Parathyroid adenoma (tissue), 2 donors: ENCODE data around the gene OGT.
"Not testable (repeated sequence)": the region's sequence is repeated elsewhere in the genome, so short reads cannot be mapped to it uniquely, and the experiment has no call there.

Experiments used
- H2AFZ ChIP-seq: fragments of 300-600 bp; sonication (generic); one replicate; pipeline ENCODE4 v1.7.0; 2017; ENCODE audit warnings: antibody characterized with exemption, mild to moderate bottlenecking
- H3K27ac ChIP-seq: fragments of 300-600 bp; sonication (generic); one replicate; pipeline ENCODE4 v1.7.0; 2017
- H3K27me3 ChIP-seq: fragments of 300-600 bp; sonication (generic); one replicate; pipeline ENCODE4 v1.7.0; 2017; ENCODE audit warnings: low read length; ENCODE audit not compliant: control insufficient read depth, insufficient read depth
- H3K36me3 ChIP-seq: fragments of 300-600 bp; sonication (generic); one replicate; pipeline ENCODE4 v1.7.0; 2017; ENCODE audit warnings: low read length; ENCODE audit not compliant: control insufficient read depth, insufficient read depth
- H3K4me1 ChIP-seq: fragments of 300-600 bp; sonication (generic); one replicate; pipeline ENCODE4 v1.7.0; 2017; ENCODE audit warnings: control low read depth
- H3K4me2 ChIP-seq: fragments of 300-600 bp; sonication (generic); one replicate; pipeline ENCODE4 v1.7.0; 2017; ENCODE audit warnings: low read length
- H3K4me3 ChIP-seq: fragments of 300-600 bp; sonication (generic); one replicate; pipeline ENCODE4 v1.7.0; 2017; ENCODE audit warnings: low read depth, low read length
- H3K79me2 ChIP-seq: fragments of 300-600 bp; sonication (generic); one replicate; pipeline ENCODE4 v1.7.0; 2017; ENCODE audit warnings: control low read depth
- H3K9ac ChIP-seq: fragments of 300-600 bp; sonication (generic); one replicate; pipeline ENCODE4 v1.7.0; 2017; ENCODE audit warnings: mild to moderate bottlenecking
- H3K9me3 ChIP-seq: fragments of 300-600 bp; sonication (generic); one replicate; pipeline ENCODE4 v1.7.0; 2017; ENCODE audit warnings: low read length; ENCODE audit not compliant: control insufficient read depth
- TF ChIP-seq, protein P1 (sequence below): fragments of 300-600 bp; sonication (generic); IDR thresholded peaks from one replicate; pipeline ENCODE4 v1.7.0; 2017; ENCODE audit warnings: antibody characterized with exemption, mild to moderate bottlenecking
- donor health status: primary hyperparathyroidism.

OGT gene

DNA sequence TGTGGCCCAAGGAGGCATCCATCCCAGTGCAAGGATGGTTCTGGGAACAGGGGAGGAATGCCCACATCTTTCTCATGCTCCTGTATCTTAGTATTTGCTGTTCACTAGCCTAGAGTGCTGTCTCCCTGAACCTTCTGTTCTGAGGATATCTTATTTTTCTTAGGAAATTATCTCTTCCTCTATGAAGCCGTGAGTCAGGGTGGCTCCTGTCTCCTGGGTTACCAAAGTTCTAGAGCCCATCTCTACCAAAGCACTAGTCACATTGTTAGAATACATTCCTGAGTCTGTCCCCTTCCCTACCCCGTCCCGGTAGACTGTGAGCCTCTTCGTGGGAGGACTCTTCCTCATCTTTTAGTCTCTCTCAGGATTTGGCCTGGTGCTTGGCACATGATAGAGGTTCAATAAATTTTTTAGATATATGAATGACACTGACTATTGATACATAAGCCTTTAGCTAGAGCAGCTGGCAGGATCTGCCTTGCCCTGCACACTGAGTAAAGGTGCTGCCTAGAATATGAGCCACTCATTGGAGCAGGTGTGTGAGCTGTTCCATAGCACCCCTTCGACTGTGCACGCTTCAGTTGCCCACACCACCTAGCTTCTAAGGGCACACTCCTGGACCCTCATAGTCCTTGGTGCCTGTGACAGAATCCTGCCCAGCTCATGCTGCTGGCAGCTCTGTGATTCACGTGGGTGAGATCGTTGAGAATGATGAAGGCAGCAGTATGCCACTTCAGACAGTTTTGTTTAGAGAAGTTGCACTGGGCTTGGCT lies 72.1 kb downstream of the OGT start:
- Histone ChIP-seq H3K9ac (no peak overlapping the region), H3K27me3 (no peaks in the 10 kb centered on the region), H3K9me3 (no peaks in the 10 kb centered on the region), H3K4me2 (no peak overlapping the region), H3K4me1 (no peaks in the 10 kb centered on the region), H3K27ac (no peak overlapping the region), H3K4me3 (no peak overlapping the region), H3K79me2 (no peaks in the 10 kb centered on the region), H3K36me3 (no peaks in the 10 kb centered on the region), H2AFZ (no peak overlapping the region)
- TF ChIP-seq, protein P1, sequence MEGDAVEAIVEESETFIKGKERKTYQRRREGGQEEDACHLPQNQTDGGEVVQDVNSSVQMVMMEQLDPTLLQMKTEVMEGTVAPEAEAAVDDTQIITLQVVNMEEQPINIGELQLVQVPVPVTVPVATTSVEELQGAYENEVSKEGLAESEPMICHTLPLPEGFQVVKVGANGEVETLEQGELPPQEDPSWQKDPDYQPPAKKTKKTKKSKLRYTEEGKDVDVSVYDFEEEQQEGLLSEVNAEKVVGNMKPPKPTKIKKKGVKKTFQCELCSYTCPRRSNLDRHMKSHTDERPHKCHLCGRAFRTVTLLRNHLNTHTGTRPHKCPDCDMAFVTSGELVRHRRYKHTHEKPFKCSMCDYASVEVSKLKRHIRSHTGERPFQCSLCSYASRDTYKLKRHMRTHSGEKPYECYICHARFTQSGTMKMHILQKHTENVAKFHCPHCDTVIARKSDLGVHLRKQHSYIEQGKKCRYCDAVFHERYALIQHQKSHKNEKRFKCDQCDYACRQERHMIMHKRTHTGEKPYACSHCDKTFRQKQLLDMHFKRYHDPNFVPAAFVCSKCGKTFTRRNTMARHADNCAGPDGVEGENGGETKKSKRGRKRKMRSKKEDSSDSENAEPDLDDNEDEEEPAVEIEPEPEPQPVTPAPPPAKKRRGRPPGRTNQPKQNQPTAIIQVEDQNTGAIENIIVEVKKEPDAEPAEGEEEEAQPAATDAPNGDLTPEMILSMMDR: no peak

DNA sequence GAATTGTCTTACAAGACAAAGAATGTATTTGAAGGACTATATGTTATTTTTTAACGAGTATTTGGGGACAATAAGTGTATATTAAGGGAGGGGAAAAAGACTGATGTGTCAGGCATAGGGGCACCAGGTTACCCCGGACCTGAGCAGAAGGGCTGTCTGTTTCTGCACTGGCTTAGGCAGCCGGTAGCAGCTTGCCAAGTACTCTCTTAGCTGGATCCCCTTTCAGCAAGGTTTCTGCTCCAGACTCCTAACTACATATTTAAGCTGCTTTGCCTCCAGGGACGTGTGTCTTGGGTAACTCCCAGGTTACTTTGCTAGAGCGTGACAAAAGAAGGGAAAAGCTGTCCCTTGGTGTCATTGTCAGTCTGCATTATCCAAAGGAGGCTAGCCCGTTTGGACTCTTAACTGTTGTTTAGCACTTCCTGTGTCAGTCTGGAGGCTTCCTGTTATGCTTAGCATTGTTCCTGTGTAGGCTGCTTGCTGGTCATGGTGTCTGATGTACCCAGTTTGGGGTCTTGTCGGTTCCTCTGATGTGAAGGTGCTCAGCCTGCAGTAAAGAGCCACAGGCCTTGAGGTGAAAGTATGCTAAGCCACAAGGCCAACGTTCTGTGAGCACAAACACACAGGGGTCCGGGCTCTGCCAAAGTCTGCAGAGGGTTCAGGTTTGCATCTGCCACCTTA lies 73.8 kb downstream of the OGT start:
- Histone ChIP-seq H3K4me2 (no peak overlapping the region), H3K9me3 (no peaks in the 10 kb centered on the region), H3K4me1 (no peaks in the 10 kb centered on the region), H3K4me3 (no peak overlapping the region), H3K27ac (no peak overlapping the region), H3K36me3 (no peaks in the 10 kb centered on the region), H2AFZ (no peak overlapping the region), H3K27me3 (no peaks in the 10 kb centered on the region), H3K79me2 (no peaks in the 10 kb centered on the region), H3K9ac (no peak overlapping the region)
- TF ChIP-seq, protein P1: no peak

DNA sequence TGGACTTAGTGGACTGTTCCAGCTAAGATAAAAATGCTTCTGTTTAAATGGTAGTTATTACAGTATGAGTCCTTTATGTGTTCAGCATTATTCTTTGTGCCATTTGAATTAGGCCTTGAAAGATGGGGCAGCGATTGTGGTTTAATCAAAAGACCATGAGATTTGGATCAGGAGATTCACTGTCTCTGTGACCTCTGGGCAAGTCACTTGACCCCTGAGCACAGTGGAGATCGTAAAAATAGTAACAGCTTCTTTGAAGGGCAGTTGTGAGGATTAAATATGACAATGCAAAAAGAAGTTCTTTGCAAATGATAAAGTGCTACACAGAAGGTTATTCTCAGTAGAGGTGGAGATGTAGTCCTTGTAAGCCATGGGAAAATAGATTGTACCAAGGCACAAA lies 74.6 kb downstream of the OGT start:
- Histone ChIP-seq H3K9me3 (no peaks in the 10 kb centered on the region), H3K79me2 (no peaks in the 10 kb centered on the region), H3K36me3 (no peaks in the 10 kb centered on the region), H2AFZ (no peak overlapping the region), H3K4me2 (no peak overlapping the region), H3K4me1 (no peaks in the 10 kb centered on the region), H3K27ac (no peak overlapping the region), H3K4me3 (no peak overlapping the region), H3K9ac (no peak overlapping the region), H3K27me3 (no peaks in the 10 kb centered on the region)
- TF ChIP-seq, protein P1: no peak

DNA sequence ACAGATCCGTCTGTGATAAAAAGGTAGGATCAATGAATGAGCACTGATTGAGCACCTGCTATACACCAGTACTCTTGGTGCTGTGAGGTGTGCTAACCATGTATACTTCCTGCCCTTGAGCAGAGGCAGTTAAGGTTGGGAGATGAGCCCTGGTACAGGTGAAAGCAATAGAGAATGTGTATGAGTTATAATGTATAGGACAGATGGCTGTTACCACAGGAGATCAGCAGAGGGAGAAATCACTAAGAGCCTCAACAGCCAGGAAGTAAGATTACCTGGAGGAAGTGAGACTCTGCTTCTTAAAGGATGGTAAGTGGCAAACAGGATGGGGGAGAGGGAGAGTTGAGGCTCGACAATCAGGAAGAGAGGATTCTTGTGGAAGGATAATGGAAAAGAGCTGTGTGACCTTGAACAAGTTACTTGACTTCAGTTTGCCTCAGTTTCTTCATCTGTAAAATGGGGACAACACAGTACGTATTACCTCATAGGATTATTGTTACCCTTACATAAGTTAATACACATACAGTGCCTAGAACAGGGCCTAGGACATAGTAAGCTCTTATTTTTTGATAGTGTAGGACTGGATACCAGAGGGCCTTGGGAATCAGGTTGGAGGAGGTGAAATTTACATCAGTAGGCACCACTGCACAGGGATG lies 76.3 kb downstream of the OGT start:
- Histone ChIP-seq H3K9ac (no peak overlapping the region), H3K79me2 (no peaks in the 10 kb centered on the region), H2AFZ (no peak overlapping the region), H3K4me3 (no peak overlapping the region), H3K9me3 (no peaks in the 10 kb centered on the region), H3K27me3 (no peaks in the 10 kb centered on the region), H3K27ac (no peak overlapping the region), H3K4me1 (no peaks in the 10 kb centered on the region), H3K36me3 (no peaks in the 10 kb centered on the region), H3K4me2 (no peak overlapping the region)
- TF ChIP-seq, protein P1: no peak

DNA sequence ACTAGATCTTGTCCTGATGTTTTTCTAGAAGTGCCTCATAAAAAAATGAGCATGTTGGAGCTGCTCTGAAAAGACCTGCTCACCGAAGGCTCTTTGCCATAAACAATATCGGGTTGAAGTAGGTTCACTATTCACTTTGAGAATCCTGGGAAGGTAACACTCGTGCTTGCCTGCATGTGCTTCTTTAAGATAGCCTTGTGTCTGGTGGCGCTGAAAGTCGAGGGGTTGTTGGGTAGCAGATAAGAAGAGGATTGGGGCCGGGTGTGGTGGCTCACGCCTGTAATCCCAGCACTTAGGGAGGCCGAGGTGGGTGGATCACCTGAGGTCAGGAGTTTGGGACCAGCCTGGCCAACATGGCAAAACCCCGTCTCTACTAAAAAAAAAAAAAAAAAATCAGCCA lies 78.8 kb downstream of the OGT start:
- H3K4me1 ChIP-seq, H3K4me2 ChIP-seq, H2AFZ ChIP-seq, H3K36me3 ChIP-seq, H3K4me3 ChIP-seq, H3K9ac ChIP-seq, H3K27ac ChIP-seq, H3K79me2 ChIP-seq, H3K27me3 ChIP-seq, H3K9me3 ChIP-seq: not testable (repeated sequence)
